ENCODE data around the gene KLHL1. TPM values are rescaled to one million over a fixed set of nuclear protein-coding genes. Genes with fewer than 3 reads are reported as not detected.

The KLHL1 gene
- total RNA-seq, 3 donors from 2014 or later, result not detected

- Histone ChIP-seq H3K4me1 (no peaks in the 10 kb centered on the region), H3K36me3 (no peaks in the 10 kb centered on the region), H3K9me3 (no peaks in the 10 kb centered on the region), H3K27ac (no peak overlapping the region), H3K27me3 (no peaks in the 10 kb centered on the region), H3K4me3 (no peak overlapping the region)
- DNase-seq (ENCODE audit: low spot score in 2 of 2), result no peak
- intact Hi-C loops (cut with DNase I; ENCODE audit: low total_unique reads), result no loop called here
- TF ChIP-seq POLR2A (IDR thresholded peaks at IDR 0.05), result no peak
- TF ChIP-seq, protein P1, sequence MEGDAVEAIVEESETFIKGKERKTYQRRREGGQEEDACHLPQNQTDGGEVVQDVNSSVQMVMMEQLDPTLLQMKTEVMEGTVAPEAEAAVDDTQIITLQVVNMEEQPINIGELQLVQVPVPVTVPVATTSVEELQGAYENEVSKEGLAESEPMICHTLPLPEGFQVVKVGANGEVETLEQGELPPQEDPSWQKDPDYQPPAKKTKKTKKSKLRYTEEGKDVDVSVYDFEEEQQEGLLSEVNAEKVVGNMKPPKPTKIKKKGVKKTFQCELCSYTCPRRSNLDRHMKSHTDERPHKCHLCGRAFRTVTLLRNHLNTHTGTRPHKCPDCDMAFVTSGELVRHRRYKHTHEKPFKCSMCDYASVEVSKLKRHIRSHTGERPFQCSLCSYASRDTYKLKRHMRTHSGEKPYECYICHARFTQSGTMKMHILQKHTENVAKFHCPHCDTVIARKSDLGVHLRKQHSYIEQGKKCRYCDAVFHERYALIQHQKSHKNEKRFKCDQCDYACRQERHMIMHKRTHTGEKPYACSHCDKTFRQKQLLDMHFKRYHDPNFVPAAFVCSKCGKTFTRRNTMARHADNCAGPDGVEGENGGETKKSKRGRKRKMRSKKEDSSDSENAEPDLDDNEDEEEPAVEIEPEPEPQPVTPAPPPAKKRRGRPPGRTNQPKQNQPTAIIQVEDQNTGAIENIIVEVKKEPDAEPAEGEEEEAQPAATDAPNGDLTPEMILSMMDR (IDR thresholded peaks at IDR 0.05), result no peak
- TF ChIP-seq POLR2AphosphoS5 (IDR thresholded peaks at IDR 0.05), result no peak
Measured at GRCh38 chr13:69956349-69956748, 151.9 kb downstream of the KLHL1 start.

DNA sequence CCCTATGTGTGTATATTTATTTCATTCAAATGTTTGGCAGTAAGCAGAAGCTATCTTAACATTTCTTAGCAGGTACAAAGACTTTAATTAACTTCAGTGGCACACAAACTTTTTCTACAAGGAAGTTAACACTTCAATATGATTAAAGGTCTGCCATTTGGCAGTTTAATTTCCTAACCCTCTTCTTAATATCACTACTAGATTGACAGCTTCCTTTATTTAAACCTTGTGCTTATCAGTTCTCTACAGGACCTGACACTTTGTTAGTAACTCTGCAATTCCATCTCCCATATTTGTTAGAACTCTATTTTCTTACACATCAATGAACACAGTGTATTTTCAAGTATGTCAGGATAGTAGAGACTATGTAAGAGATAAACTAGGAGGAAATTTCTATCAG lies 153.0 kb downstream of the KLHL1 start:
- TF ChIP-seq POLR2A (IDR thresholded peaks at IDR 0.05) (no peak), POLR2AphosphoS5 (IDR thresholded peaks at IDR 0.05) (no peak)
- TF ChIP-seq, protein P1 (IDR thresholded peaks at IDR 0.05), result no peak
- no peaks in the 10 kb centered on the region for H3K27me3 ChIP-seq
- no peaks in the 10 kb centered on the region for H3K9me3 ChIP-seq
- no peak overlapping the region for H3K4me3 ChIP-seq
- DNase-seq (ENCODE audit: low spot score in 2 of 2), result no peak
- no peaks in the 10 kb centered on the region for H3K36me3 ChIP-seq
- no peak overlapping the region for H3K27ac ChIP-seq
- no peaks in the 10 kb centered on the region for H3K4me1 ChIP-seq
- intact Hi-C loops (cut with DNase I; ENCODE audit: low total_unique reads), result no loop called here

DNA sequence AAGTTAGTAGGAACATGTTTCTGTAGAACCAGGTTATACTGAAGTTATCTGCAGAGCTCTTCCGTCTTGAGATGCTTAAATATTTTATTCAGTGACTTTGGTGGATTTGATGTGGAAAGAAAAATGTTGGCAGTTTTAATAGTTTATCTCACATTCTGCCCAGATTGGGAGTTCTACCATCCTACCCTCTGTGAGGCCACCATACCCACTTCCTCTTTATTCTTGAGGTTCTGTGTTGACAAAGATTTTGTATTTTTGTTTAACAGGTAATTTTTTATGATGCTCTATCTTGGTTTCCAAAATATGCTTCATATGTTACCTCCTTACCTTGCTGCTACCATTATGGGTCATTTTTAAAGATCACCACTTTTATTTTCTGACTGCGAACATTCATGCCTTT lies 156.8 kb downstream of the KLHL1 start:
- Histone ChIP-seq H3K36me3 (no peaks in the 10 kb centered on the region), H3K4me1 (no peaks in the 10 kb centered on the region), H3K27me3 (no peaks in the 10 kb centered on the region), H3K4me3 (no peak overlapping the region), H3K9me3 (no peaks in the 10 kb centered on the region), H3K27ac (no peak overlapping the region)
- no peak for DNase-seq (ENCODE audit: low spot score in 2 of 2)
- intact Hi-C loops (cut with DNase I; ENCODE audit: low total_unique reads), result no loop called here
- TF ChIP-seq POLR2A (IDR thresholded peaks at IDR 0.05), result no peak
- TF ChIP-seq, protein P1 (IDR thresholded peaks at IDR 0.05), result no peak
- no peak for TF ChIP-seq POLR2AphosphoS5 (IDR thresholded peaks at IDR 0.05)

DNA sequence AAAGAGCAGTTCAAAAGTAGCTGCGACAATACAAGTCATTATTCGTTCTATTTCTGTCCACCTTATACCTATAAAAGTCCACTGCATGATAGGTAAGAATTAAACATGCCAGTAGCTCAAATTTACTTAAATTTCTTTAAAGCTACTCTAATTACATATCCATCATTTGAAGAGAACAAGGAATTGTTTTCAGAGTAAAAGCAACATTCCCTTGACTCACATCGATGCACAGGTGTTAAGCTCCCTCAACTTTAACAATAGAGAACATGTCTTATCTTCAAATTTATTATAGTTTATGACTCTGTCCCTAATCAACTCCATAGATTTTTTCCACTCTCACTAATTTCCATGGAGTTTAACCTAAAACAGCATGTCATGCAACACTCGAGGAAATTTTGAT lies 158.1 kb downstream of the KLHL1 start:
- no peak for DNase-seq (ENCODE audit: low spot score in 2 of 2)
- Histone ChIP-seq H3K27me3 (no peaks in the 10 kb centered on the region), H3K4me1 (no peaks in the 10 kb centered on the region), H3K27ac (no peak overlapping the region), H3K36me3 (no peaks in the 10 kb centered on the region), H3K4me3 (no peak overlapping the region), H3K9me3 (no peaks in the 10 kb centered on the region)
- intact Hi-C loops (cut with DNase I; ENCODE audit: low total_unique reads), result no loop called here
- TF ChIP-seq POLR2A (IDR thresholded peaks at IDR 0.05) (no peak), POLR2AphosphoS5 (IDR thresholded peaks at IDR 0.05) (no peak)
- TF ChIP-seq, protein P1 (IDR thresholded peaks at IDR 0.05), result no peak

DNA sequence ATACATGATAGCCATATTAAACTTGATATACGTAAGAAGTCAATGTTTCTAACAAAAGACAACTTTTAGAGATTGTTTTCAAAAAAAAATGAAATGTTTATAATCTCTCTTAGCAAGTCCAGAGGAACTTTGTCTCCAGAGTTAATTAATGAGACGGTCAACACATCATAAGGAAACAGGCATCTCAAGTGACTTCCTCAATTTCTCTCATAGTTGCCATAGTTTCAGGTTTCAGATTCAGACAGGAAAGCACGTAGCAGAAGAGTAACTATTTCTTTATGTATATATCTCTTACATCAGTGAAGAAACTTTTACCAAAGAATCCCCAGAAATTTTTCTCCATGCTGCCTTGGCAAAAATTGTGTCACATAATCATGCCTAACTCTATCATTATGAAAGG lies 160.2 kb downstream of the KLHL1 start:
- Histone ChIP-seq H3K9me3 (no peaks in the 10 kb centered on the region), H3K27me3 (no peaks in the 10 kb centered on the region), H3K27ac (no peak overlapping the region), H3K36me3 (no peaks in the 10 kb centered on the region), H3K4me1 (no peaks in the 10 kb centered on the region), H3K4me3 (no peak overlapping the region)
- TF ChIP-seq, protein P1 (IDR thresholded peaks at IDR 0.05), result no peak
- no peak for TF ChIP-seq POLR2AphosphoS5 (IDR thresholded peaks at IDR 0.05)
- no peak for TF ChIP-seq POLR2A (IDR thresholded peaks at IDR 0.05)
- no peak for DNase-seq (ENCODE audit: low spot score in 2 of 2)
- intact Hi-C loops (cut with DNase I; ENCODE audit: low total_unique reads), result no loop called here
